ENCODE data around the gene CTIF.

Gene CTIF

GRCh38 chr18:48543228-48543627 is 4.4 kb downstream of the CTIF start:
- Histone ChIP-seq H3K4me1 (ENCODE audit: control insufficient read depth, insufficient read depth, low read length) (peaks cover 22% of the 10 kb centered on the region), H3K27me3 (ENCODE audit: control insufficient read depth, insufficient read depth, low read length) (no peaks in the 10 kb centered on the region; the same call in 1 of the 2 replicates), H3K36me3 (ENCODE audit: control insufficient read depth, insufficient read depth, low read length) (no peaks in the 10 kb centered on the region), H3K4me3 (ENCODE audit: low read length) (no peak overlapping the region), H3K9me3 (ENCODE audit: control insufficient read depth, insufficient read depth, low read length) (no peaks in the 10 kb centered on the region), H3K27ac (ENCODE audit: low read length) (no peak overlapping the region)
- WGBS (ENCODE audit: insufficient coverage, insufficient read length): no CpG with 5 or more reads among the region's 8 CpGs
- DNase-seq (ENCODE audit: low read depth, low spot score): no peak

- no peak for DNase-seq (ENCODE audit: low read depth, low spot score)
- Histone ChIP-seq H3K27me3 (ENCODE audit: control insufficient read depth, insufficient read depth, low read length) (no peaks in the 10 kb centered on the region; the same call in 1 of the 2 replicates), H3K27ac (ENCODE audit: low read length) (no peak overlapping the region), H3K36me3 (ENCODE audit: control insufficient read depth, insufficient read depth, low read length) (no peaks in the 10 kb centered on the region), H3K4me1 (ENCODE audit: control insufficient read depth, insufficient read depth, low read length) (peaks cover 22% of the 10 kb centered on the region), H3K4me3 (ENCODE audit: low read length) (no peak overlapping the region), H3K9me3 (ENCODE audit: control insufficient read depth, insufficient read depth, low read length) (no peaks in the 10 kb centered on the region)
- WGBS (ENCODE audit: insufficient coverage, insufficient read length): no CpG with 5 or more reads among the region's 3 CpGs
Measured at GRCh38 chr18:48544116-48544515, 5.3 kb downstream of the CTIF start.

GRCh38 chr18:48544661-48545415 is 6.0 kb downstream of the CTIF start:
- no CpG with 5 or more reads among the region's 16 CpGs for WGBS (ENCODE audit: insufficient coverage, insufficient read length)
- Histone ChIP-seq H3K9me3 (ENCODE audit: control insufficient read depth, insufficient read depth, low read length) (no peaks in the 10 kb centered on the region), H3K27ac (ENCODE audit: low read length) (no peak overlapping the region), H3K4me1 (ENCODE audit: control insufficient read depth, insufficient read depth, low read length) (peaks cover 22% of the 10 kb centered on the region), H3K36me3 (ENCODE audit: control insufficient read depth, insufficient read depth, low read length) (no peaks in the 10 kb centered on the region), H3K4me3 (ENCODE audit: low read length) (no peak overlapping the region), H3K27me3 (ENCODE audit: control insufficient read depth, insufficient read depth, low read length) (no peaks in the 10 kb centered on the region; the same call in 1 of the 2 replicates)
- no peak for DNase-seq (ENCODE audit: low read depth, low spot score)

GRCh38 chr18:48545757-48546321 is 7.0 kb downstream of the CTIF start:
- no CpG with 5 or more reads among the region's 12 CpGs for WGBS (ENCODE audit: insufficient coverage, insufficient read length)
- Histone ChIP-seq H3K36me3 (ENCODE audit: control insufficient read depth, insufficient read depth, low read length) (no peaks in the 10 kb centered on the region), H3K4me1 (ENCODE audit: control insufficient read depth, insufficient read depth, low read length) (peaks cover 22% of the 10 kb centered on the region), H3K27ac (ENCODE audit: low read length) (no peak overlapping the region), H3K27me3 (ENCODE audit: control insufficient read depth, insufficient read depth, low read length) (no peaks in the 10 kb centered on the region; the same call in 1 of the 2 replicates), H3K9me3 (ENCODE audit: control insufficient read depth, insufficient read depth, low read length) (no peaks in the 10 kb centered on the region), H3K4me3 (ENCODE audit: low read length) (no peak overlapping the region)
- no peak for DNase-seq (ENCODE audit: low read depth, low spot score)

- WGBS (ENCODE audit: insufficient coverage, insufficient read length): no CpG with 5 or more reads among the region's 6 CpGs
- no peaks in the 10 kb centered on the region for H3K36me3 ChIP-seq (ENCODE audit: control insufficient read depth, insufficient read depth, low read length)
- H3K27me3 ChIP-seq (ENCODE audit: control insufficient read depth, insufficient read depth, low read length): no peaks in the 10 kb centered on the region; the same call in 1 of the 2 replicates
- H3K4me3 ChIP-seq (ENCODE audit: low read length): no peak overlapping the region
- H3K27ac ChIP-seq (ENCODE audit: low read length): no peak overlapping the region
- no peak for DNase-seq (ENCODE audit: low read depth, low spot score)
- peaks cover 21% of the 10 kb centered on the region for H3K4me1 ChIP-seq (ENCODE audit: control insufficient read depth, insufficient read depth, low read length)
- no peaks in the 10 kb centered on the region for H3K9me3 ChIP-seq (ENCODE audit: control insufficient read depth, insufficient read depth, low read length)
Measured at GRCh38 chr18:48546396-48546795, 7.6 kb downstream of the CTIF start.

GRCh38 chr18:48547531-48547981 is 8.7 kb downstream of the CTIF start:
- Histone ChIP-seq H3K27ac (ENCODE audit: low read length) (no peak overlapping the region), H3K4me1 (ENCODE audit: control insufficient read depth, insufficient read depth, low read length) (peaks cover 20% of the 10 kb centered on the region), H3K36me3 (ENCODE audit: control insufficient read depth, insufficient read depth, low read length) (no peaks in the 10 kb centered on the region), H3K4me3 (ENCODE audit: low read length) (no peak overlapping the region), H3K9me3 (ENCODE audit: control insufficient read depth, insufficient read depth, low read length) (no peaks in the 10 kb centered on the region), H3K27me3 (ENCODE audit: control insufficient read depth, insufficient read depth, low read length) (no peaks in the 10 kb centered on the region)
- no peak for DNase-seq (ENCODE audit: low read depth, low spot score)
- no CpG with 5 or more reads among the region's 9 CpGs for WGBS (ENCODE audit: insufficient coverage, insufficient read length)

GRCh38 chr18:48548011-48548771 is 9.4 kb downstream of the CTIF start:
- Histone ChIP-seq H3K9me3 (ENCODE audit: control insufficient read depth, insufficient read depth, low read length) (no peaks in the 10 kb centered on the region), H3K4me3 (ENCODE audit: low read length) (no peak overlapping the region), H3K27me3 (ENCODE audit: control insufficient read depth, insufficient read depth, low read length) (no peaks in the 10 kb centered on the region), H3K36me3 (ENCODE audit: control insufficient read depth, insufficient read depth, low read length) (no peaks in the 10 kb centered on the region), H3K27ac (ENCODE audit: low read length) (no peak overlapping the region), H3K4me1 (ENCODE audit: control insufficient read depth, insufficient read depth, low read length) (peaks cover 14% of the 10 kb centered on the region)
- DNase-seq (ENCODE audit: low read depth, low spot score): no peak
- WGBS (ENCODE audit: insufficient coverage, insufficient read length): no CpG with 5 or more reads among the region's 8 CpGs

- DNase-seq (ENCODE audit: low read depth, low spot score): no peak
- peaks cover 13% of the 10 kb centered on the region for H3K4me1 ChIP-seq (ENCODE audit: control insufficient read depth, insufficient read depth, low read length)
- no CpG with 5 or more reads among the region's 4 CpGs for WGBS (ENCODE audit: insufficient coverage, insufficient read length)
Measured at GRCh38 chr18:48548921-48549320, 10.1 kb downstream of the CTIF start.

GRCh38 chr18:48550101-48550729 is 11.4 kb downstream of the CTIF start:
- WGBS (ENCODE audit: insufficient coverage, insufficient read length): no CpG with 5 or more reads among the region's 2 CpGs
- no peaks in the 10 kb centered on the region for H3K9me3 ChIP-seq (ENCODE audit: control insufficient read depth, insufficient read depth, low read length)
- peaks cover 7% of the 10 kb centered on the region; the same call in 1 of the 2 replicates for H3K4me1 ChIP-seq (ENCODE audit: control insufficient read depth, insufficient read depth, low read length)
- no peaks in the 10 kb centered on the region for H3K36me3 ChIP-seq (ENCODE audit: control insufficient read depth, insufficient read depth, low read length)
- no peak overlapping the region for H3K4me3 ChIP-seq (ENCODE audit: low read length)
- DNase-seq (ENCODE audit: low read depth, low spot score): no peak
- no peak overlapping the region for H3K27ac ChIP-seq (ENCODE audit: low read length)
- no peaks in the 10 kb centered on the region for H3K27me3 ChIP-seq (ENCODE audit: control insufficient read depth, insufficient read depth, low read length)

More at GRCh38 chr18:48548921-48549320, 10.1 kb downstream of the CTIF start:
- no peak overlapping the region for H3K4me3 ChIP-seq (ENCODE audit: low read length)
- H3K27ac ChIP-seq (ENCODE audit: low read length): no peak overlapping the region
- H3K27me3 ChIP-seq (ENCODE audit: control insufficient read depth, insufficient read depth, low read length): no peaks in the 10 kb centered on the region
- H3K36me3 ChIP-seq (ENCODE audit: control insufficient read depth, insufficient read depth, low read length): no peaks in the 10 kb centered on the region
- no peaks in the 10 kb centered on the region for H3K9me3 ChIP-seq (ENCODE audit: control insufficient read depth, insufficient read depth, low read length)

- no CpG with 5 or more reads among the region's 2 CpGs for WGBS (ENCODE audit: insufficient coverage, insufficient read length)
- Histone ChIP-seq H3K9me3 (ENCODE audit: control insufficient read depth, insufficient read depth, low read length) (no peaks in the 10 kb centered on the region), H3K36me3 (ENCODE audit: control insufficient read depth, insufficient read depth, low read length) (no peaks in the 10 kb centered on the region), H3K27me3 (ENCODE audit: control insufficient read depth, insufficient read depth, low read length) (no peaks in the 10 kb centered on the region), H3K4me1 (ENCODE audit: control insufficient read depth, insufficient read depth, low read length) (peaks cover 4% of the 10 kb centered on the region; the same call in 1 of the 2 replicates), H3K4me3 (ENCODE audit: low read length) (no peak overlapping the region), H3K27ac (ENCODE audit: low read length) (no peak overlapping the region)
- no peak for DNase-seq (ENCODE audit: low read depth, low spot score)
Measured at GRCh38 chr18:48551100-48551499, 12.3 kb downstream of the CTIF start.

All from iPS DF 6.9 (cell line).